PFSK-1 (cell line): ENCODE measurements around the gene NBEA.

Experiments used
- FOXP2 ChIP-seq: optimal IDR thresholded peaks from 2 replicates; pipeline ENCODE3; 2011; ENCODE audit warnings: borderline replicate concordance, control low read depth, inconsistent platforms; ENCODE audit not compliant: insufficient read depth; ENCODE audit errors: extremely low read length, extremely low read depth
- POLR2AphosphoS5 ChIP-seq: IDR thresholded peaks from 2 replicates; pipeline ENCODE4 v1.6.1; 2012; ENCODE audit warnings: low read depth, mild to moderate bottlenecking, control low read depth, low read length, moderate library complexity
- REST ChIP-seq, 2 experiments: IDR thresholded peaks; 2 replicates each; pipeline versions ENCODE4 v1.6.1 to v1.8.0; 2011 to 2012; ENCODE audit warnings: low read depth in 2 of 2, low read length in 2 of 2, control low read depth in 1 of 2, inconsistent platforms in 1 of 2, mild to moderate bottlenecking in 1 of 2, moderate library complexity in 1 of 2; ENCODE audit not compliant: insufficient read depth in 1 of 2
- SIN3A ChIP-seq: IDR thresholded peaks from 2 replicates; pipeline ENCODE4 v1.6.1; 2012; ENCODE audit warnings: mild to moderate bottlenecking, low read length, moderate library complexity, borderline replicate concordance; ENCODE audit not compliant: insufficient read depth
- TAF1 ChIP-seq: IDR thresholded peaks from 2 replicates; pipeline ENCODE4 v1.6.1; 2012; ENCODE audit warnings: low read length, control low read depth, borderline replicate concordance; ENCODE audit not compliant: insufficient read depth

Gene NBEA

GRCh38 chr13:35256459-35257148 lies 314.5 kb downstream of the NBEA start:
- no peak for TF ChIP-seq TAF1
- no peak for TF ChIP-seq REST (IDR thresholded peaks at IDR 0.05; ENCODE audit: insufficient read depth in 1 of 2, low read depth in 2 of 2, low read length in 2 of 2)
- TF ChIP-seq FOXP2, result no peak
- no peak for TF ChIP-seq POLR2AphosphoS5
- no peak for TF ChIP-seq SIN3A

- TF ChIP-seq SIN3A (no peak), FOXP2 (no peak), TAF1 (no peak), REST (IDR thresholded peaks at IDR 0.05; ENCODE audit: insufficient read depth in 1 of 2, low read depth in 2 of 2, low read length in 2 of 2) (no peak), POLR2AphosphoS5 (no peak)
Measured at GRCh38 chr13:35260316-35260715, 318.2 kb downstream of the NBEA start.

GRCh38 chr13:35266412-35266811 lies 324.3 kb downstream of the NBEA start:
- TF ChIP-seq REST (IDR thresholded peaks at IDR 0.05; ENCODE audit: insufficient read depth in 1 of 2, low read depth in 2 of 2, low read length in 2 of 2), result no peak
- TF ChIP-seq POLR2AphosphoS5, result no peak

- TF ChIP-seq FOXP2 (no peak), REST (IDR thresholded peaks at IDR 0.05; ENCODE audit: insufficient read depth in 1 of 2, low read depth in 2 of 2, low read length in 2 of 2) (no peak), SIN3A (no peak), POLR2AphosphoS5 (no peak), TAF1 (no peak)
Measured at GRCh38 chr13:35278917-35279316, 336.8 kb downstream of the NBEA start.

- TF ChIP-seq FOXP2 (no peak), TAF1 (no peak), REST (IDR thresholded peaks at IDR 0.05; ENCODE audit: insufficient read depth in 1 of 2, low read depth in 2 of 2, low read length in 2 of 2) (no peak), SIN3A (no peak), POLR2AphosphoS5 (no peak)
Measured at GRCh38 chr13:35279500-35279899, 337.4 kb downstream of the NBEA start.
